Thymus (tissue), 14 donors: ENCODE data around the gene DHCR7. TPM values are rescaled to one million over a fixed set of nuclear protein-coding genes. Genes with fewer than 3 reads are reported as not detected.

Experiments
- DNase-seq, 9 donors: peaks; one replicate each; pipeline ENCODE4 v3.0.0-alpha.2; 2013; ENCODE audit warnings: low spot score in 9 of 9, low read depth in 6 of 9, missing footprints in 1 of 9
- H3K27ac ChIP-seq, 2 donors: one replicate each; pipeline ENCODE4 v1.5.1; 2013; ENCODE audit warnings: control low read depth in 1 of 2, low read depth in 1 of 2, low read length in 1 of 2, mild to moderate bottlenecking in 1 of 2, moderate library complexity in 1 of 2
- H3K27me3 ChIP-seq, 2 donors: one replicate each; pipeline ENCODE4 v1.5.1; 2013; ENCODE audit warnings: low read length in 1 of 2; ENCODE audit not compliant: control insufficient read depth in 2 of 2, insufficient read depth in 1 of 2
- H3K36me3 ChIP-seq, 2 donors: one replicate each; pipeline ENCODE4 v1.5.1; 2013; ENCODE audit warnings: low read length in 1 of 2, mild to moderate bottlenecking in 1 of 2, moderate library complexity in 1 of 2; ENCODE audit not compliant: control insufficient read depth in 2 of 2, insufficient read depth in 2 of 2
- H3K4me1 ChIP-seq, 2 donors: one replicate each; pipeline ENCODE4 v1.5.1; 2013; ENCODE audit warnings: low read length in 2 of 2; ENCODE audit not compliant: control insufficient read depth in 2 of 2, insufficient read depth in 2 of 2
- H3K4me3 ChIP-seq, 2 donors: one replicate each; pipeline ENCODE4 v1.5.1; 2013; ENCODE audit warnings: low read length in 2 of 2, control low read depth in 1 of 2, mild to moderate bottlenecking in 1 of 2
- H3K9me3 ChIP-seq, 2 donors: one replicate each; pipeline ENCODE4 v1.5.1; 2013; ENCODE audit warnings: low read length in 1 of 2, mild to moderate bottlenecking in 1 of 2; ENCODE audit not compliant: control insufficient read depth in 2 of 2, insufficient read depth in 1 of 2
- WGBS: extraction: QIAGEN DNeasy Blood & Tissue Kit; methylation state at CpG from one replicate; pipeline ENCODE4 v1.1.7; 2013; 5-methylcytosine and 5-hydroxymethylcytosine counted together
- long read RNA-seq, 10 donors: transcript quantifications; one replicate each; lab custom pipeline, GENCODE V29; 2026
- polyA plus RNA-seq: library from polyadenylated mRNA; stranded (reverse); fragments of 200-250 nt; gene quantifications from one replicate; pipeline ENCODE4 v1.2.3, GENCODE V29; 2013
- total RNA-seq: library from RNA; stranded (reverse); fragments of 120-200 nt; gene quantifications from one replicate; pipeline ENCODE4 v1.2.4, GENCODE V29; 2013
- donor health status: healthy.

Gene DHCR7, protein sequence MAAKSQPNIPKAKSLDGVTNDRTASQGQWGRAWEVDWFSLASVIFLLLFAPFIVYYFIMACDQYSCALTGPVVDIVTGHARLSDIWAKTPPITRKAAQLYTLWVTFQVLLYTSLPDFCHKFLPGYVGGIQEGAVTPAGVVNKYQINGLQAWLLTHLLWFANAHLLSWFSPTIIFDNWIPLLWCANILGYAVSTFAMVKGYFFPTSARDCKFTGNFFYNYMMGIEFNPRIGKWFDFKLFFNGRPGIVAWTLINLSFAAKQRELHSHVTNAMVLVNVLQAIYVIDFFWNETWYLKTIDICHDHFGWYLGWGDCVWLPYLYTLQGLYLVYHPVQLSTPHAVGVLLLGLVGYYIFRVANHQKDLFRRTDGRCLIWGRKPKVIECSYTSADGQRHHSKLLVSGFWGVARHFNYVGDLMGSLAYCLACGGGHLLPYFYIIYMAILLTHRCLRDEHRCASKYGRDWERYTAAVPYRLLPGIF
- total RNA-seq (4.5 TPM), polyA plus RNA-seq (4.1 TPM)
- long read RNA-seq, donor 1 = 0 reads
- long read RNA-seq, donor 2 = 0 reads
- long read RNA-seq, donor 3, transcript DHCR7-201 (9 exons, 2,666 nt) = major isoform, 6 of 6 reads
- long read RNA-seq, donor 3, partial matches to known transcripts = 0 of 6 reads
- long read RNA-seq, donor 3, other reads (novel, unspliced or antisense) = 0 of 6 reads
- long read RNA-seq, donor 4, partial matches to known transcripts = 0 of 1 reads
- long read RNA-seq, donor 4, other reads (novel, unspliced or antisense) = 0 of 1 reads
- long read RNA-seq, donor 5, partial matches to known transcripts = 0 of 4 reads
- long read RNA-seq, donor 5, other reads (novel, unspliced or antisense) = 0 of 4 reads
- long read RNA-seq, donor 6, transcript DHCR7-201 (9 exons, 2,666 nt) = major isoform, 6 of 6 reads
- long read RNA-seq, donor 6, partial matches to known transcripts = 0 of 6 reads
- long read RNA-seq, donor 6, other reads (novel, unspliced or antisense) = 0 of 6 reads
- long read RNA-seq, donor 7, transcript DHCR7-201 (9 exons, 2,666 nt) = major isoform, 5 of 5 reads
- long read RNA-seq, donor 7, partial matches to known transcripts = 0 of 5 reads
- long read RNA-seq, donor 7, other reads (novel, unspliced or antisense) = 0 of 5 reads
- long read RNA-seq, donor 8, partial matches to known transcripts = 0 of 2 reads
- long read RNA-seq, donor 8, other reads (novel, unspliced or antisense) = 0 of 2 reads
- long read RNA-seq, donor 9 = 0 reads
- long read RNA-seq, donor 10, partial matches to known transcripts = 0 of 4 reads
- long read RNA-seq, donor 10, other reads (novel, unspliced or antisense) = 0 of 4 reads

DNA sequence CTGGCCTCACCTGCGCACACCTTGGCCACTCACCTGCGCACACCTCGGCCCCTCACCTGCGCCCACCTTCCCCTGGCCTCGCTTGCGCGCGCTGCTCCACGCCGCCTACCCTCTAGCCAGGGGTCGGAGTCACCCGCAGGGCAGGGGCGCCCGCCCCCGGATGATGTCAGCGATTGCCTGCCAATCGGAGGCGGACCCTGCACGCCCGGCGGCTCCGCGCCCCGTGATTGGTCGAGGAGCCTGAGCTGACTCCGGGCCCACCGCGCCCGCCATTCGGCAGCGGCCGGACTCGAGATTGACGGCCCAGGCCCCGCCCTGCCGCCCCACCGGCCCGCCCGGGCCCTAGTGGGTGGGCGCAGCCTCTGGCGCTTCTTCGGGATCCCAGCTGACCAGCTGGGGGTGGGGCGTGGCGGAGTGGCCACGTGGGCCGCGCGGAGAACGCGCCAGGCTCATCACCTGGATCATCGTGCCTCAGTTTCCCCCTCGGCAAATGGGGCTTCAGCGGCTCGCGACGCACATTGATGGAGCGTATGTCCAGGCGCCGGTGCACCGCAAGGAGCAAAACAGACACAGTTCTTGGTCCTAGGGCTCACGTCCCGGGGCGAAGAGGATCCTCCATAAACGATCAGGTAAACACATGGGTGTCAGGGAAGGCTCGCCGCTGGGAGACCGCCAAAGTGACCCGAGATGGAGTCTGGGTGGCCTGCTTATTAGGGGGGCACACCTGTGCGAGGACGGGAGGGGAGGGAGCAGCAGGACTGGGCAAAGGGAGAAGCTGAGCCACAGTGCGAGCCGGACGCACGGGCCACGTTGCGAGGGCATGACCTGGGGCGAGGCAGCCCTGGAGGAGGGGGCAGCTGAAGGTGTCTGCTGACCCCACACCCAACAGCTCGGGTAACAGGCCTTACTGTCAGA is at the start of gene DHCR7:
Gene DHCR7, minus strand, starts transcription at position 137 of the 915 bp plus-strand sequence. CDS start 3,441 bp downstream, outside the sequence.
- peaks cover 3 to 7% of the 10 kb centered on the region in 2 donors for H3K36me3 ChIP-seq
- no peaks in the 10 kb centered on the region for H3K27me3 ChIP-seq
- H3K9me3 ChIP-seq = no peaks in the 10 kb centered on the region
- DNase-seq = peak; percentile 62 to 94 (median 85)
- peaks cover 19 to 37% of the 10 kb centered on the region in 2 donors for H3K4me1 ChIP-seq
- under 1% methylated on average over 78 of the region's 78 CpGs for WGBS
- H3K27ac ChIP-seq = peak within 1 kb of the TSS; percentile 55 to 62
- peak within 1 kb of the TSS; percentile 76 to 95 for H3K4me3 ChIP-seq

DNA sequence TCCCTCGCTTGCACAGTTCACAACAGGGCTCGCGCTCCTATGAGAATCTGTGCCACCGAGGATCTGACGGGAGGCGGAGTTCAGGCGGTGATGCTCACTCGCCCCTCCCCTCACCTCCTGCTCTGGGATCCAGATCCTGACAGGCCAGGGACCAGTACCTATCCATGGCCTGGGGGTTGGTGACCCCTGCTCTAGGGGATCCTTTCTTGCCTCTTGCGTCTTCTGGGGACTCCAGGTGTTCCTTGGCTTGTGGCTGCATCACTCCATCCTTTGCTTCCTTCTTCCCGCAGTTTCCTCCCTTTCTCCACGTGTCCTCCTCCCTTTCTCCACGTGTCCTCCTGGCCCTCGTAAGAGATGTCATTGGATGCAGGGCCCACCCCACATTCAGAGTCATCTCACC is 48.2 kb upstream of the DHCR7 start:
- no peak for DNase-seq
- Histone ChIP-seq H3K27ac (no peak overlapping the region), H3K27me3 (no peaks in the 10 kb centered on the region), H3K4me1 (peaks cover 6 to 15% of the 10 kb centered on the region in 2 donors), H3K9me3 (peaks cover 0 to 7% of the 10 kb centered on the region in 2 donors), H3K36me3 (peaks cover 48 to 77% of the 10 kb centered on the region in 2 donors), H3K4me3 (no peak overlapping the region)
- 99% methylated on average over 13 of the region's 13 CpGs for WGBS

DNA sequence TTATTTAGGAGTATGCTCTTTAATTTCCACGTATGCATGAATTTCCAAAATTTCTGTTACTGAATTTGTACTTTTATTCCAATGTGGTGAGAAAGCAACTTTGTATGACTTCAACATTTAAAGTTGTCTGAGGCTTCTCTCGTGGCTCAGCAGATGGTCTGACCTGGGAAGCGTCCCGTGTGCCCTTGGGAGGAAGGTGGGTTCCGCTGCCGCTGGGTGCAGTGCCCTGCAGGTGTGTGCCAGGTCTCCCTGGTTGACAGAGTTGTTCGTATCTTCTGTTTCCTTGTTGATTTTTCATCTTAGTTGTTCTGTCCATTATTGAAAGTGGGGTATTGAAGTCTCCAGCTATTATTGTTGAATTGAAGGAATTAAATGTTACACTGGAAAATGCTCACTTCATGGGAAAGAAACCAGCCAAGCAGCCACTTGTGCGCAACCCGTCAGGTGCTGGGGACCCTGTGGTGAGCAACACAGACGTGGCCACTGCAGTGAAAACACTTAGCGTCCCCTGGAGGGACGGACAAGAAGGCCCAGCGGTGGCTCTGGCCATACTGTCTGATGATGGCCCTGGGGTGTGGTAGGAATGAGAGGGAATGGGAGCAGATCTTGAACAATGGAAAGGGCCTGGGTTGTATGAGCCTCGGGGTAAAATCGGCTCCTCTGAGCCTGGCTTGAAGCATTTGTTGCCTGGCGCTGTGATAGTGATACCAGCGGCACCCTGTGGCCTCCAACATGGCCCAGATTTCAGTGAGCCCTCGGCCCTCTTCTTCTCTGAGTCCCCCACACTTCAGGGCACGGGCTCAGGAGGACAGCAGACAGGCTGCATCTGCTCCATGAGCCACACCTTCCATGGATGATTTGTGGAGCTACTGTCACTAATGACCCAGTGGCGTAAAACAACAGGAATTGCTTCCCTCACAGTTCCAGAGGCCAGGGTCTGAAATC is 47.4 kb upstream of the DHCR7 start:
- DNase-seq = no peak
- H3K9me3 ChIP-seq = peaks cover 0 to 7% of the 10 kb centered on the region in 2 donors
- no peak overlapping the region for H3K27ac ChIP-seq
- peaks cover 52 to 77% of the 10 kb centered on the region in 2 donors for H3K36me3 ChIP-seq
- 84% methylated on average over 20 of the region's 20 CpGs for WGBS
- H3K4me1 ChIP-seq = peaks cover 6 to 15% of the 10 kb centered on the region in 2 donors
- no peak overlapping the region for H3K4me3 ChIP-seq
- no peaks in the 10 kb centered on the region for H3K27me3 ChIP-seq

- WGBS = 97% methylated on average over 9 of the region's 9 CpGs
- DNase-seq = no peak
- Histone ChIP-seq H3K9me3 (peaks cover 0 to 3% of the 10 kb centered on the region in 2 donors), H3K4me3 (no peak overlapping the region), H3K27me3 (no peaks in the 10 kb centered on the region), H3K36me3 (peaks cover 33 to 68% of the 10 kb centered on the region in 2 donors), H3K27ac (no peak overlapping the region), H3K4me1 (peaks cover 0 to 3% of the 10 kb centered on the region in 2 donors)
Observed at GRCh38 chr11:71491940-71492339, 43.7 kb upstream of the DHCR7 start.

GRCh38 chr11:71491531-71491930 is 43.3 kb upstream of the DHCR7 start:
- peaks cover 29 to 64% of the 10 kb centered on the region in 2 donors for H3K36me3 ChIP-seq

DNA sequence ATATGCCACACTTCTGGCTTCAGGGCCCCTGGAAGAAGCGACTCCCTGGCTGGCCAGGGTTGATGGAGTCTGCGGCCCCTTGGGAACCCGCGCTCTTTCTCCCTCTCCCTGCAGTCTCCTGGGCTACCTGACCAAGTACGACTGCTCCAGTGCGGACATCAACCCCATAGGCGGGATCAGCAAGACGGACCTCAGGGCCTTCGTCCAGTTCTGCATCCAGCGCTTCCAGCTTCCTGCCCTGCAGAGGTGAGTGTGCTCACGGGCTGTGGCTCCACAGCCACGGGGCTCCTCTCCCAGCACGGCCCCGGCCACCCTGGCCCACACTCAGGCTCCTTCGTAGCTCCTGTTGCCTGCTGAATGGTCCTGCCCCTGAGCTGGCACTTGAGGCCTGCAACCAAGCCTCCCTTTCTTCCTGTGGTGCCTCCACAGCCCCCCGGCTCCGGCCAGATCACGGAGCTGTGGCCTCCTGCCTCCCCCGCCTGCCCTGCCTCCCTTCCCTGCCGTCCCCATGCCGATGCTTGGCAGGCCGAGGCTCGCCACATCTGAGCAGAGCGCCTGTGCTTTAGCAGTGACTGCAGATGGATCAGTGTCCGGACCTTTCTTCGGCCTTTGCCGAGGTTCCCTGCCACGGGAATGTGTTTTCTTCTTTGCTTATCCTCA is 42.7 kb upstream of the DHCR7 start:
- Histone ChIP-seq H3K36me3 (peaks cover 29 to 67% of the 10 kb centered on the region in 2 donors), H3K27ac (no peak overlapping the region), H3K4me1 (peaks cover 0 to 3% of the 10 kb centered on the region in 2 donors), H3K9me3 (no peaks in the 10 kb centered on the region), H3K4me3 (no peak overlapping the region), H3K27me3 (no peaks in the 10 kb centered on the region)
- WGBS = 98% methylated on average over 28 of the region's 28 CpGs
- DNase-seq = no peak

More at GRCh38 chr11:71491531-71491930, 43.3 kb upstream of the DHCR7 start:
- no peak for DNase-seq
- no peak overlapping the region for H3K27ac ChIP-seq
- no peaks in the 10 kb centered on the region for H3K27me3 ChIP-seq
- H3K9me3 ChIP-seq = peaks cover 0 to 3% of the 10 kb centered on the region in 2 donors
- H3K4me1 ChIP-seq = peaks cover 0 to 3% of the 10 kb centered on the region in 2 donors
- WGBS = 97% methylated on average over 19 of the region's 19 CpGs
- no peak overlapping the region for H3K4me3 ChIP-seq

- H3K4me3 ChIP-seq = no peak overlapping the region
- no peaks in the 10 kb centered on the region for H3K27me3 ChIP-seq
- peaks cover 0 to 3% of the 10 kb centered on the region in 2 donors for H3K4me1 ChIP-seq
- no peaks in the 10 kb centered on the region for H3K9me3 ChIP-seq
- no peak overlapping the region for H3K27ac ChIP-seq
- peaks cover 35 to 68% of the 10 kb centered on the region in 2 donors for H3K36me3 ChIP-seq
- no peak for DNase-seq
- WGBS = 96% methylated on average over 23 of the region's 23 CpGs
Observed at GRCh38 chr11:71490044-71490730, 42.0 kb upstream of the DHCR7 start.
